GM12878 (cell line): ENCODE results near the gene ECHDC1. TPM values are rescaled to one million over a fixed set of nuclear protein-coding genes. Genes with fewer than 3 reads are reported as not detected.

Experiments
- ATAC-seq: fragments of 200-7000 bp; cut with Tn5 transposase; 3 replicates; pipeline ENCODE4 v1.9.1; 2020; ENCODE audit warnings: mild to moderate bottlenecking, moderate library complexity
- BruUV-seq: library from RNA; stranded (reverse); fragments of 400-500 nt; replicated peaks from 2 replicates; lab custom pipeline; 2021; lab: Mats Ljungman, UMichigan
- CTCF ChIA-PET: fragments of 300-600 bp; sonication (Branson Sonifier 250); formaldehyde crosslinking; extraction: SDS; loops from one replicate; lab custom pipeline; 2021; ENCODE audit warnings: inconsistent platforms; lab: Yijun Ruan, JAX
- POLR2A ChIA-PET: fragments of 350-600 bp; formaldehyde crosslinking; extraction: SDS; loops from one replicate; lab custom pipeline; 2021; ENCODE audit warnings: inconsistent platforms; lab: Charles Lee
- RAD21 ChIA-PET: fragments of 300-600 bp; sonication (Branson Sonifier 250); formaldehyde crosslinking; loops from one replicate; lab custom pipeline; 2023; ENCODE audit warnings: antibody characterized with exemption; ENCODE audit not compliant: unreplicated experiment; lab: Charles Lee
- SMC1A ChIA-PET: fragments of 300-600 bp; sonication (Branson Sonifier 250); formaldehyde crosslinking; loops from one replicate; lab custom pipeline; 2023; ENCODE audit not compliant: unreplicated experiment, uncharacterized antibody; lab: Charles Lee
- DNase-seq: peaks from one replicate; pipeline ENCODE4 v3.0.0-alpha.2; 2011; ENCODE audit warnings: low read depth, low spot score
- FAIRE-seq: peaks from 3 replicates; lab custom pipeline; 2011; peaks lifted over from hg19 to GRCh38; lab: Jason Lieb, UNC
- H2AFZ ChIP-seq: 2 replicates; pipeline ENCODE4 v1.6.0; 2011; ENCODE audit warnings: low read depth, low read length, control low read depth; ENCODE audit not compliant: control insufficient read depth
- H3K27ac ChIP-seq: 2 replicates; pipeline ENCODE4 v1.5.1; 2011; ENCODE audit warnings: control low read depth; ENCODE audit not compliant: control insufficient read depth, insufficient read depth
- H3K27me3 ChIP-seq, 2 experiments: replicated peaks in 1 of 2; 2 replicates each; pipeline versions ENCODE4 v1.6.0 to v1.6.1; 2011; ENCODE audit warnings: low read length in 1 of 2; ENCODE audit not compliant: control insufficient read depth in 2 of 2, insufficient read depth in 2 of 2
- H3K36me3 ChIP-seq, 2 experiments: 2 replicates each; pipeline ENCODE4 v1.5.1; 2011; ENCODE audit warnings: low read length in 1 of 2; ENCODE audit not compliant: control insufficient read depth in 2 of 2, insufficient read depth in 2 of 2
- H3K4me1 ChIP-seq: 2 replicates; pipeline ENCODE4 v1.6.1; 2011; ENCODE audit warnings: mild to moderate bottlenecking, low read length, moderate library complexity, mixed read lengths; ENCODE audit not compliant: control insufficient read depth, insufficient read depth
- H3K4me2 ChIP-seq: 2 replicates; pipeline ENCODE4 v1.6.0; 2011; ENCODE audit warnings: control low read depth; ENCODE audit not compliant: control insufficient read depth, insufficient read depth
- H3K4me3 ChIP-seq: fragments of 200-600 bp; sonication (generic); 2 replicates; pipeline ENCODE4 v1.5.1; 2016
- H3K79me2 ChIP-seq: 2 replicates; pipeline ENCODE4 v1.6.0; 2011; ENCODE audit warnings: low read length; ENCODE audit not compliant: control insufficient read depth, insufficient read depth
- H3K9ac ChIP-seq: 2 replicates; pipeline ENCODE4 v1.8.0; 2011; ENCODE audit warnings: low read length, control low read depth, mixed read lengths; ENCODE audit not compliant: control insufficient read depth, insufficient read depth
- H3K9me3 ChIP-seq: replicated peaks from 3 replicates; pipeline ENCODE4 v1.5.1; 2011; ENCODE audit warnings: mild to moderate bottlenecking, low read length; ENCODE audit not compliant: control insufficient read depth, insufficient read depth
- H4K20me1 ChIP-seq: 2 replicates; pipeline ENCODE4 v1.6.0; 2011; ENCODE audit not compliant: control insufficient read depth, insufficient read depth
- CHD2 ChIP-seq: IDR thresholded peaks from 2 replicates; pipeline ENCODE4 v1.6.1; 2011; ENCODE audit warnings: low read depth, low read length, improper control_type of control experiment, borderline replicate concordance
- EGR1 ChIP-seq, 2 experiments: IDR thresholded peaks; 1 replicate in 1 of 2; 2 replicates in 1 of 2; pipeline ENCODE4 v1.6.1; 2011 to 2012; ENCODE audit warnings: low read depth in 2 of 2, low read length in 2 of 2, borderline replicate concordance in 1 of 2, mild to moderate bottlenecking in 1 of 2, moderate library complexity in 1 of 2
- GATAD2B ChIP-seq: fragments of 450-650 bp; conservative IDR thresholded peaks from 2 replicates; pipeline ENCODE4 v1.6.1; 2017; ENCODE audit warnings: low read depth, mild to moderate bottlenecking, moderate library complexity
- HDAC6 ChIP-seq: fragments of 200-600 bp; sonication (generic); IDR thresholded peaks from one replicate; pipeline ENCODE4 v1.8.0; 2017; ENCODE audit warnings: antibody characterized with exemption; ENCODE audit not compliant: unreplicated experiment
- JUND ChIP-seq: IDR thresholded peaks from 2 replicates; pipeline ENCODE4 v1.6.1; 2012; ENCODE audit warnings: low read depth, mild to moderate bottlenecking, low read length, improper control_type of control experiment, moderate library complexity
- MEF2B ChIP-seq: fragments of 450-650 bp; IDR thresholded peaks from 2 replicates; pipeline ENCODE4 v1.6.1; 2018; ENCODE audit warnings: mild to moderate bottlenecking, moderate library complexity; ENCODE audit not compliant: partially characterized antibody, poor library complexity, severe bottlenecking
- NR2C1 ChIP-seq: fragments of 450-650 bp; IDR thresholded peaks from 2 replicates; pipeline ENCODE4 v1.6.1; 2017; ENCODE audit warnings: antibody characterized with exemption, mild to moderate bottlenecking, moderate library complexity
- RELA ChIP-seq: fragments of 450-650 bp; IDR thresholded peaks from 2 replicates; pipeline ENCODE4 v1.8.0; 2014; ENCODE audit warnings: borderline replicate concordance; ENCODE audit not compliant: partially characterized antibody
- SMC3 ChIP-seq: IDR thresholded peaks from 2 replicates; pipeline ENCODE4 v1.6.1; 2011; ENCODE audit warnings: low read length, improper control_type of control experiment, borderline replicate concordance
- SUPT20H ChIP-seq: IDR thresholded peaks from 2 replicates; pipeline ENCODE4 v1.6.1; 2011; ENCODE audit warnings: low read depth, mild to moderate bottlenecking, low read length, moderate library complexity, borderline replicate concordance; ENCODE audit not compliant: control insufficient read depth
- YY1 ChIP-seq: IDR thresholded peaks from 2 replicates; pipeline ENCODE4 v1.6.1; 2011; ENCODE audit warnings: low read depth, mild to moderate bottlenecking, low read length
- ZNF274 ChIP-seq: IDR thresholded peaks from one replicate; pipeline ENCODE4 v1.8.0; 2011; ENCODE audit not compliant: insufficient read length, insufficient read depth
- ZSCAN29 ChIP-seq: fragments of 450-650 bp; IDR thresholded peaks from 2 replicates; pipeline ENCODE4 v1.6.1; 2017; ENCODE audit warnings: mild to moderate bottlenecking, moderate library complexity
- WGBS: methylation state at CpG from one replicate; pipeline ENCODE4 v1.1.6; 2016; ENCODE audit warnings: low lambda C conversion rate; ENCODE audit not compliant: insufficient replicate concordance, insufficient coverage; ENCODE audit errors: missing lambda C conversion rate; 5-methylcytosine and 5-hydroxymethylcytosine counted together
- in situ Hi-C: fragments of 300-500 bp; cut with MboI; formaldehyde crosslinking; loops from 9 replicates; pipeline ENCODE4 v1.14.3; 2018; ENCODE audit warnings: mixed read lengths
- intact Hi-C: fragments of 100-400 bp; cut with micrococcal nuclease; formaldehyde crosslinking; loops from one replicate; pipeline ENCODE4 v1.14.2; 2022; ENCODE audit not compliant: unreplicated experiment
- polyA plus RNA-seq, 11 experiments: library from polyadenylated mRNA; depleted of rRNA in 4 of 11; unstranded in 6 of 11; stranded (reverse) in 5 of 11; fragments of >200 nt; fragmentation: Nextera tagmentation in 4 of 11; fragmentation: Illumina TruSeq in 1 of 11; extraction: Ambion mirVana in 4 of 11; extraction: Trizol in 1 of 11; gene quantifications; 1 replicate in 1 of 11; 2 replicates in 10 of 11; pipeline versions ENCODE4 v1.2.1 to v1.2.3, GENCODE V29; 2011 to 2016; ENCODE audit warnings: inconsistent platforms in 2 of 11, missing spikeins in 2 of 11, low read depth in 1 of 11
- total RNA-seq, 4 experiments: library from RNA; depleted of rRNA in 3 of 4; stranded (reverse); fragments of >200 nt in 3 of 4; fragmentation: Illumina TruSeq in 1 of 4; extraction: Trizol in 1 of 4; gene quantifications; 2 replicates each; pipeline versions ENCODE4 v1.2.1 to v1.2.3, GENCODE V29; 2013 to 2021
- TF ChIP-seq, protein P1 (sequence below): fragments of 450-650 bp; IDR thresholded peaks from 2 replicates; pipeline ENCODE4 v1.6.1; 2017; ENCODE audit warnings: mild to moderate bottlenecking, moderate library complexity

Gene ECHDC1
- total and polyA plus RNA-seq, 10 of the 15 experiments (the other 5 are each of a cell fraction or from before 2014, with no cell fraction given), result 46.2 to 111 (median 70.7) TPM

GRCh38 chr6:127348028-127348661 lies 4.7 kb upstream of the ECHDC1 start:
- no peaks in the 10 kb centered on the region; the same call in 1 of the 3 replicates for H3K9me3 ChIP-seq
- SMC1A ChIA-PET, result no interaction called here
- H3K79me2 ChIP-seq, result peaks cover 16% of the 10 kb centered on the region
- ATAC-seq, result no peak
- in situ Hi-C loops (no loop called here), intact Hi-C loops (no loop called here)
- no peaks in the 10 kb centered on the region for H3K36me3 ChIP-seq
- POLR2A ChIA-PET, result interaction anchor here (0.7 kb wide), 1 partner anchor 153 kb away, joined by 3 read pairs; no protein-coding TSS in a partner anchor
- no peak overlapping the region for H2AFZ ChIP-seq
- CTCF ChIA-PET, result interaction anchor here (1.1 kb wide), 1 partner anchor 35 kb away, joined by 3 read pairs; no protein-coding TSS in a partner anchor
- no peak for FAIRE-seq
- peaks cover 4% of the 10 kb centered on the region; the same call in 1 of the 2 replicates for H3K4me1 ChIP-seq
- no peak for DNase-seq
- RAD21 ChIA-PET, result no interaction called here
- H3K4me2 ChIP-seq, result no peak overlapping the region
- H3K27me3 ChIP-seq, result no peaks in the 10 kb centered on the region
- H3K27ac ChIP-seq, result no peak overlapping the region
- no peak overlapping the region for H3K9ac ChIP-seq
- no TSS peak for BruUV-seq
- 96% methylated on average over 9 of the region's 10 CpGs for WGBS
- no peaks in the 10 kb centered on the region for H4K20me1 ChIP-seq
- TF ChIP-seq YY1 (no peak), RELA (no peak), ZSCAN29 (no peak)
- H3K4me3 ChIP-seq, result no peak overlapping the region

DNA sequence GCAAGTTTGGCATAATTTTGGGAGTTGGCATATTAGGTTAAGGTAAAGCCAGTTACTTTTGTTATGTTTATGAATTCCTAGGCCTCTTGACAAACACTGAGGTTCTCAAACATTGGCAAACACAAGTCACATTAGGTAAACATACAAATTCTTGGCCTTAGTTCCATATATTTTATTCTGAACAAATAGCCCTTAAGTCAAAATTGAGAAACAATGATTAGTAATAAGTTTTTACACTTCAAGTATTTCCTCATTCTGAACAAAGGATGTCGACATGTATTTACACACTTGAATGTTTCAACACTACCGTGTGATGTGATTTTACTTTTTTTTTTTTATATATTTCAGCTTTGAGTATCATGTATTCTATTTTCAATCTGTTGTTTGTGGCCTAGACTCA lies 3.8 kb upstream of the ECHDC1 start:
- WGBS, result 100% methylated on average over 2 of the region's 2 CpGs
- ChIA-PET SMC1A (no interaction called here), RAD21 (no interaction called here), CTCF (no interaction called here), POLR2A (no interaction called here)
- intact Hi-C loops (no loop called here), in situ Hi-C loops (no loop called here)
- H3K4me1 ChIP-seq, result peaks cover 4% of the 10 kb centered on the region; the same call in 1 of the 2 replicates
- DNase-seq, result no peak
- no peak overlapping the region for H3K27ac ChIP-seq
- H3K4me3 ChIP-seq, result no peak overlapping the region
- H3K36me3 ChIP-seq, result no peaks in the 10 kb centered on the region
- FAIRE-seq, result no peak
- H4K20me1 ChIP-seq, result no peaks in the 10 kb centered on the region
- H3K9me3 ChIP-seq, result no peaks in the 10 kb centered on the region; the same call in 1 of the 3 replicates
- no peak overlapping the region for H3K4me2 ChIP-seq
- no TSS peak for BruUV-seq
- H3K27me3 ChIP-seq, result no peaks in the 10 kb centered on the region
- no peak overlapping the region for H2AFZ ChIP-seq
- no peak for ATAC-seq
- H3K79me2 ChIP-seq, result peaks cover 26% of the 10 kb centered on the region
- no peak overlapping the region for H3K9ac ChIP-seq
- TF ChIP-seq MEF2B, result no peak
- TF ChIP-seq ZNF274, result no peak
- TF ChIP-seq SUPT20H, result no peak
- TF ChIP-seq NR2C1, result no peak
- no peak for TF ChIP-seq JUND
- TF ChIP-seq HDAC6, result no peak
- no peak for TF ChIP-seq SMC3
- no peak for TF ChIP-seq CHD2
- no peak for TF ChIP-seq EGR1 (IDR thresholded peaks at IDR 0.05; ENCODE audit: borderline replicate concordance in 1 of 2, low read depth in 2 of 2, low read length in 2 of 2)
- TF ChIP-seq GATAD2B, result no peak
- TF ChIP-seq, protein P1, sequence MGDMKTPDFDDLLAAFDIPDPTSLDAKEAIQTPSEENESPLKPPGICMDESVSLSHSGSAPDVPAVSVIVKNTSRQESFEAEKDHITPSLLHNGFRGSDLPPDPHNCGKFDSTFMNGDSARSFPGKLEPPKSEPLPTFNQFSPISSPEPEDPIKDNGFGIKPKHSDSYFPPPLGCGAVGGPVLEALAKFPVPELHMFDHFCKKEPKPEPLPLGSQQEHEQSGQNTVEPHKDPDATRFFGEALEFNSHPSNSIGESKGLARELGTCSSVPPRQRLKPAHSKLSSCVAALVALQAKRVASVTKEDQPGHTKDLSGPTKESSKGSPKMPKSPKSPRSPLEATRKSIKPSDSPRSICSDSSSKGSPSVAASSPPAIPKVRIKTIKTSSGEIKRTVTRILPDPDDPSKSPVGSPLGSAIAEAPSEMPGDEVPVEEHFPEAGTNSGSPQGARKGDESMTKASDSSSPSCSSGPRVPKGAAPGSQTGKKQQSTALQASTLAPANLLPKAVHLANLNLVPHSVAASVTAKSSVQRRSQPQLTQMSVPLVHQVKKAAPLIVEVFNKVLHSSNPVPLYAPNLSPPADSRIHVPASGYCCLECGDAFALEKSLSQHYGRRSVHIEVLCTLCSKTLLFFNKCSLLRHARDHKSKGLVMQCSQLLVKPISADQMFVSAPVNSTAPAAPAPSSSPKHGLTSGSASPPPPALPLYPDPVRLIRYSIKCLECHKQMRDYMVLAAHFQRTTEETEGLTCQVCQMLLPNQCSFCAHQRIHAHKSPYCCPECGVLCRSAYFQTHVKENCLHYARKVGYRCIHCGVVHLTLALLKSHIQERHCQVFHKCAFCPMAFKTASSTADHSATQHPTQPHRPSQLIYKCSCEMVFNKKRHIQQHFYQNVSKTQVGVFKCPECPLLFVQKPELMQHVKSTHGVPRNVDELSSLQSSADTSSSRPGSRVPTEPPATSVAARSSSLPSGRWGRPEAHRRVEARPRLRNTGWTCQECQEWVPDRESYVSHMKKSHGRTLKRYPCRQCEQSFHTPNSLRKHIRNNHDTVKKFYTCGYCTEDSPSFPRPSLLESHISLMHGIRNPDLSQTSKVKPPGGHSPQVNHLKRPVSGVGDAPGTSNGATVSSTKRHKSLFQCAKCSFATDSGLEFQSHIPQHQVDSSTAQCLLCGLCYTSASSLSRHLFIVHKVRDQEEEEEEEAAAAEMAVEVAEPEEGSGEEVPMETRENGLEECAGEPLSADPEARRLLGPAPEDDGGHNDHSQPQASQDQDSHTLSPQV, result no peak
